DMS53 treated with DMSO at 0.1 percent for 48 hours (cell line): ENCODE measurements around the gene CCDC195.

Experiments used
- DNase-seq: peaks from one replicate; lab custom pipeline; 2025; ENCODE audit not compliant: unreplicated experiment; lab: John Stamatoyannopoulos, UW

CCDC195 gene, protein sequence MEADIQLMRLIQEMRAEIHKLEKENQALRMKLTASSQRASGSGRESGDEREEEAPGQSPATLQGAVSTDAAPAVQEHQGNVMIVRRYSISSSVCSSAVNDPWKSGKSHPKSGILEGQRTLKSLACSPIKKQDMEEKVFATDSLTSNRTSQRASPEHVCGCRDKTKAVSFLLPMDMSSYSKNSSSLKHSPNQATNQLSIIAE

DNA sequence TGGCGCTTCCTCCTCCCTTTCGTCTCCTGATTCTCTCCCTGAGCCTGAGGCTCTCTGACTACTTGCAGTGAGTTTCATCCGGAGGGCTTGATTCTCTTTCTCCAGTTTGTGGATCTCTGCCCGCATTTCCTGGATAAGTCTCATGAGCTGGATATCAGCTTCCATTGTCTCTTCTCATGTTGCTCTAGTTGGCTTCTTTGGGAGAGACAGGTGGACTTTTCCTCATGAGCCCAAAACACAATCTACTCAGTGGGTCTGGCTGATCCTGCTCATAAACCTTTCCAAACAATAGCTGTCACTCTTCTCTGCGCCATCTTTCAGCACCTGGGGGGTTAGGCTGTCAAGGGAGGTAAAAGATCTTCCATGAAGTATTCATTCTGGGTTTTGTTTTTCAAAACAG lies at the start of gene CCDC195:
Gene CCDC195 (minus strand): TSS at position 165 of the 400 bp plus-strand sequence. CDS start 0 bp downstream, at position 165.
- DNase-seq, result no peak

DNA sequence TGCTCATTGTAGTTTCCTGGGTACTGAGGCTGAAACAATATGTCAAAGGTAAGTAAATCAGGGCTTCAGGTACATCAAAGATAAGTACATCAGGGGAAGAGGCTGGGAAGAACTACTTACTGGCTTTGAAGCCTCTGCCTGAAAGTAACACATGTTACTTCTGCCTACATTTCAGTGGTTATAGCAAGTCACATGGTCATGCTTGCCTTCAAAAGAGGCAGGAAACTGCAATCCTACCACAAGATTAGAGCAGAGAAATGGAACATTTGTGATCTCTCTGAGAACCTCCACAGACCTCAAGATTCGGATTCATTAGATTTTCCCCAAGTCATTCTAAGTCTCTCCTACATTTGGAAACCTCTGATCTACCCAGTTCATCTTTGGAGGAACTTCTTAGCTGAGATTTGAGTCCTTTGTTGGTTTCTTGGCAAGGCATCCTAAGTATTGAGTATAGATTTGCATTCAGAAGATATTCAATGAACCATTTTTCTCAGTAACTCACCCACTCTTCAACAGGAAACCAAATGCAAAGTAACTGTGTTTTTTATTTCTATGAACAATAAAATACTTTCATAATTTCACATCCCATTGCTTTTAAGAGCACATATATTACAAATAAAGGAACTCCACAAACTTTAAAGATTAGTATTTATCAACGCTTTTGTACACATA lies 48.5 kb upstream of the CCDC195 start:
- DNase-seq, result no peak

DNA sequence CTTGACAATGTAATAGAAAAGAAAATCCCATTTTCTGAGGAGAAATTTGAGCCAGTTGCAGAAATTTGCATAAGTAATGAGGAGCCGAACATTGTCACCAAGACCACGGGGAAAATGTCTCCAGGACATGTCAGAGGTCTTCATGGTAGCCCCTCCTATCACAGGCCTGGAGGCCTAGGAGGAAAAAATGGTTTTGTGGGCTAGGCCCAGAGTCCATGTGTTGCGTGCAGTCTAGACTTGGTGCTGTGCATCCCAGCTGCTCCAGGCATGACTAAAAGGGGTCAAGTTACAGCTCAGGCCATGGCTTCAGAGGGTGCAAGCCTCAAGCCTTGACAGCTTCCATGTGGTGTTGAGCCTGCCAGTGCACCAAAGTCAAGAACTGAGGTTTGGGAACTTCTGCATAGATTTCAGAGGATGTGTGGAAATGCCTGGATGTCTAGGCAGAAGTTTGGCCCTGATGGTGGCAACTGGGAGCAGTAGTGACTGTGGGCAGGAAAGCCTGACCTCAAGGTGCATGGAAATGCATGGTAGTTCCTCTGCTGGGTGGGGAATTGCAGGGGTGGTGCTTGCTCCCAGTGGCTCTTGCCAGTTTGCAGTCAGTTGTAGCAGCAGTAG lies 41.9 kb upstream of the CCDC195 start:
- DNase-seq, result no peak

DNA sequence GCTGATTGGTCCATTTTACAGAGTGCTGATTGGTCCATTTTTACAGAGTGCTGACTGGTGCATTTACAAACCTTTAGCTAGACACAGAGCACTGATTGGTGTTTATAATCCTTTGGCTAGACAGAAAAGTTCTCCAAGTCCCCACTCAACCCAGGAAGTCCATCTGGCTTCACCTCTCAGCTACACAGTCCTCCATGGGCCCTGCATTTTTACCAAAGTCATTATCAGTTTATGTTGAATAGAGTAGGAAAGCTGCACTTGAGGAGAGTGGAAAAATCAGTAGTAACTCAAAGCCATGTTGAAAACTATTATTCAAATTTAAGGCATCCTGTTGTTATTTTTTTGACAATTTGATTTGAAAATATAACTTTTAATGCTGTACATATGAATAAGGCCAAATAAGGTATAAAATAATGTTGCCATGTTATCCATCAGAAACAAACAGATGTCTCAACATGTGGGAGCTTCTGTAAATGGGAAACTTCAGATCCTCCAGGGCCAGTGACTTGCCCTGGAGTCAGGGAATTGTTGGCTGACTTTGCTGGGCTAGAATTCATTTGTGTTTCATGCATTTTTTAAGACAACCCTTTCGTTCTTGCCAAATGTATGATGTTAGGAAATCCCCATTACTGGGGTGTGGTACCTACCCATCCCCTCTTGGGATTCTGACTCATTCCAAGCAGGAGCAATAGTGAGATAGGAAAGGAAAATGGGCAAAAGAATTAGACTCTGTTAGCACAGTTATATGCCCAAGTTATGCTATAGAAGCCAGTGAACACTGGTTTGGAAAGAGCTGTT lies 37.8 kb upstream of the CCDC195 start:
- DNase-seq, result no peak

DNA sequence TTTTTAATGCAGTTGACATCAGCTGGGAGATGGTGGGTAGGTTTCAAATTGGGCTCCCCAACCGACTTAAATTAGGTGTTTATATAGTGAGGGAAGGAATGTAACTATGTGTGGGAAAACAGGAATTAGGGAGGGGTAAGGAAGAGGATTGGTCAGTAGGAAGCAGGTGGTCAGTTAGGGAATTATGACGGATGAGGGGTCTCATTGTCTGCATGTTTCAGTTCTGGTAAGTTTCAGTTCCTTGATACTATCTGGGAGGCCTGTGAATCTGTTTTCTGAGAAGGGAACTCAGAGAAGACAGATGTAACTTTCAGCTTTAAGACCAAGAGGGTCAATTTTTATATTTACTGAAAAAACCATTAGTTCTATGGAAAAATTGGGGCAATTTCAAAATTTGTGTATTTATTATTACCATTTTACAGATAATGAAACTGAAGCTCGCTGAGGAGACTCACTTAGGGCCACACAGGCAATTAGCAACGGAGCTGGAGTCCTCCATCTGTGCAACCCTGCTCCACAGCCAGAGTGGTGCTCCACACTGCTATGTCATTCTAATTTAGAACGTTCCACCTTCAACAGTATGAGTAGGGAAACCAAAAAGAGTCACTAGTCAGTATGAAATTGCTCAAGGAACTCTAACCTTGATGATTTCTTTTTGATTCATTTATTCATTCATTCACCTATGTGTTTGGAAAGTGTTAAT lies 36.0 kb upstream of the CCDC195 start:
- no peak for DNase-seq

DNA sequence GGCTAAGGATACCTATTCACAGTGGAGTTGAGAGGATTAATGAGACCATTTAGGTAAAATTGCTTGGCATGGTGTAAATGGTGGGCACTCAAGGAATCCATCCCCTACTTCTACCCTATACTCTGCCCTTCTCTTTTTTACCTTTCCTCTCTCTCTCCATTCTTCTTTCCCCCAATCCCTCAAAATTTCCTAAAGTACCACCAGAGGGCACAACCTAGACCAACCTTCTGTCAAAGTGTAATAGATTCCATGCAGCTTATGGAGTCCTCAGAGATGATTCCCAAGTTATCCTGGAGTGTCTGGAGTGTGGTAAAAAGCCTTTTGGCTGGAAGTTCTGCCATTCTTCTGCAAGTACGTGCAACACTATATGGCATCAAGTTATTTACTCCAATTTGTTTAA lies 33.0 kb upstream of the CCDC195 start:
- DNase-seq, result no peak

DNA sequence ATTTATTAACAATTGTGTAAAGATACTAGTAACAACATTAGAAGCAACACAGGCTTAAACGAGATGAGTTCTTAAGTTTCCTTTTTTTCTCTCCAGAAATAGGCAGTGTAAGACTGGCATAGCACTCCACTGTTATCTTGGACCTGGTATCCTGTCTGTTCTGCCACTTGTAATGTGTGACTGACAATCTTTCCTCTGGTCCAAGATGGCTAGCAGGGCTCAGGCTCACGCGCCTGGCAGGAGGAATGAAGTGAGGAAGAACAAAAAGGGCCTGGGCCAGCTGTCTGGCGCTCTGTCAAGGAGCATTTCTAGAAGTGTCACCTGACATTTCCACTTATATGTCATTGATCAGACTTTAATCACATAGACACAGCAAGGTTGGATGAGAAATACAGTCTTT lies 31.6 kb upstream of the CCDC195 start:
- no peak for DNase-seq

DNA sequence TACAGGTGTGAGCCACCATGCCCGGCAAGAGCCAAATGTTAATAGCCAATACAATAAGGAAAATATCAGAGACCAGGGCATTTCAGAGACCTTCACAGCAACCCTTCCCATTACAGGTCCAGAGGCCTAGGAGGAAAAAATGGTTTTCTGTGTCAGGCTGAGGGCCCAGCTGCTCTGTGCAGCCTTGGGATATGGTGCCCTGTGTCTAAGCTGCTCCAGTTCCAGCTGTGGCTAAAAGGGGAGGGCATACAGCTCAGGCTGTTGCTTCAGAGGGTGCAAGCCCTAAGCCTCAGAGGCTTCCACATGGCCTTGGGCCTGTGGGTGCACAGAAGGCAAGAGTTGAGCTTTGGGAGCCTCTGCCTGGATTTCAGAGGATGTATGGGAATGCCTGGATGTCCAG lies 20.1 kb upstream of the CCDC195 start:
- DNase-seq, result no peak

DNA sequence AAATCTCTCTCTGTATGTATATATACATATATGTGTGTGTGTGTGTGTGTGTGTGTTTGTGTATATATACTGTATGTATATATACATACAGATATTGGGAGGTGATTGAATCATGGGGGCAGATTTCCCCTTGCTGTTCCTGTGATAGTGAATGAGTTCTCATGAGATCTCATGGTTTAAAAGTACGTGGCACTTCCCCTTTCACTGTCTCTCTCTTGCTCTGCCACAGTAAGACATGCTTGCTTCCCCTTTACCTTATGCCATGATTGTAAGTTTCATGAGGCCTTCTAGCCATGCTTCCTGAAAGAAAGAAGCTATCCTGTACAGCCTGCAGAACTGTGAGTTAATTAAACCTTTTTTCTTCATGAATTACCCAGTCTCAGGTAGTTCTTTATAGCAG lies 18.8 kb upstream of the CCDC195 start:
- no peak for DNase-seq

DNA sequence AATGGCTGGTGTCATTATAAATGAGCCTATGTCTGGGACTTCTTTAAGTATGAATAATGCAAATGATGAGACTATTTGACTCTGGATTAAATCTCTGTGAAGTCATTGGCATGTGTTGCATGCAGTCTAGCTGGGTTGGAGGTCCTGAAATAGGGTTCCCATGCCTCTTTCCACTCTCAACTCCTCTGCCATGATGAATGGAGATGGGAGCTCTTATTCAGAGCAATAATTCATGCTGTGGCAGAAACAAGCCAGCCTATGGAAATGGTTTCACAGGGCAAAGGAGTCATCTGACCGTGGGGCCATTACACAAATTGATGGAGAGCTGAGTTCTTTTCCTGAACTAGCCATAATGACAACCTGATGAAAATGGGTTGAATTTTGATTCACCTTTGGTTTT lies 15.5 kb upstream of the CCDC195 start:
- no peak for DNase-seq

DNA sequence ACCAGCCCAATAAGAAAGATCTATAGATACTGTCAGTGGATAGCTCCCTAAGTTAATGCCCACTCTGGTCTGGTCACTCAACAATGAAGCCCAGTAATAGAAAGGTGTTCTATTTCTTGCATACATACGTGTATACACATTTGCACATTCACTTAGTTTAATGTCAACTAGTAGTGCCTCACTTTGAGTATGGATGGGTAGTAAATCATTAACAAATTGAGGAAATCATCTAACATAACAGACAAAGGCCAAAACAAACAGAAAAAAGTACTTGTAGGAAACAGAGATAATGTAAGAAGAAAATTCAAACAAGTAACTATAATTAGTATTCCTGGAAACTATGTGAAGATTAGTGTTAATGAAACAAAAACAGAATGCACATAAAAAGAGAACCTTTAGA lies 13.3 kb upstream of the CCDC195 start:
- DNase-seq, result peak; percentile 50

DNA sequence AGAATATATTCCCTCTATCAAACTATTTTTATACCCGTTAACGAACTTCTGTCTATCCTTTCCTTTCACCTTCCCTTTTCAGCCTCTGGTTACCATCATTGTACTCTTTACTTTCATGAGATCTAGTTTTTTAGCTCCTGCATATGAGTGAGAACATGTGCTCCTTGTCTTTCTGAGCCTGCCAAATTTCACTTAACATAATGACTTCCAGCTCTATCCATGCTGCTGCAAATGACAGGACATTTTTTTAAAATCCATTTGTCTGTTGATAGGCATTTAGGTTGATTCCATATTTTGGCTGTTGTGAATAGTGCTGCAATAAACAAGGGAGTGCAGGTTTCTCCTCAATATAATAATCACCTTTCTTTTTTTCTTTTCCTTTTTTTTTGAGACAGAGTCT lies 8.2 kb upstream of the CCDC195 start:
- DNase-seq, result no peak

DNA sequence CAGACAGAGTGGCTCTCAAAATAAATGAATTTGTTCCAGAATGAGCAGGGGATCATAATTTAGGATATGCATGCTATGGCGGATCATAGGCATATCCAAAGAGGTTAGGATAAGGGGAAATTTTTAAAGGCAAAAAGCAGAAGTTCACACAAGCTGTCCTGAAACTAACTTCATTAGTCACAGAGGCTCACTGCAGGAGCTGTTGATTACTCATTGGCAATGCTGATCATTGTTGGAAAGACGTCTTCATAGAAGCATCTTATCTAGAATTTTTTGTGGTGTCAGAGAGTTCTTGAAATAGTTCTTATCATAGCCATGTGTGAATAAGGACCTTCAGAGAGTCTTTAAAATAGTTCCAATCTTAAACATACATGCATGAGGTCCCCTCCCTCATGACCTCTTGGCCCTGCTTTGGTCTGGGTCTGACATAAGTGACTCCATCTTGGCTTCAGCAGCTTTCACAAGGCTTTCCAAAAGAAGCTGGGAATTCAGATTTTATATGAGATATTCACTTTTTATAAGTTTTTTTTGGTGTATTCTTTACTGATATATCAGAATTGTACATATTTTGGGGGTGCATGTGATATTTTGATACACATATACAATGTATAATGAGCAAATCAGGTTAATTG lies 7.5 kb upstream of the CCDC195 start:
- no peak for DNase-seq

DNA sequence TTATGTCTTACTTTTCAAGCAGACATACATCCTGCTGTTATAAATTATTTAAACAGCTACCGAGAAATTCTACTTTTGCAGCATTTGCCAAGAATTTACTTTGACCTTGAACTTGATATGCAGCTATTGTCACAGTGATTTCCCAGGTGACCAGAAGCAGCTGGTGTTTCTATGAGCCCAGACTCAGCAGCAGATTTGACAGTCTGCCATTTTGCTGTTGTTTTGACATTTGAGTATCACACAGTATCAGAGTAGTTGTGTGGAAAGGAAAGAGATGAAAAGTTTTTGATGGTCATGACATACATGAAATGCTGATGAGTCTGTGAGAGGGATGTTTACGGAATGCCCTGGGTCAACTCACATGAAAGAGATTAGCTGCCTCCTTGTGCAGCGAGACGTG lies 6.6 kb upstream of the CCDC195 start:
- no peak for DNase-seq

DNA sequence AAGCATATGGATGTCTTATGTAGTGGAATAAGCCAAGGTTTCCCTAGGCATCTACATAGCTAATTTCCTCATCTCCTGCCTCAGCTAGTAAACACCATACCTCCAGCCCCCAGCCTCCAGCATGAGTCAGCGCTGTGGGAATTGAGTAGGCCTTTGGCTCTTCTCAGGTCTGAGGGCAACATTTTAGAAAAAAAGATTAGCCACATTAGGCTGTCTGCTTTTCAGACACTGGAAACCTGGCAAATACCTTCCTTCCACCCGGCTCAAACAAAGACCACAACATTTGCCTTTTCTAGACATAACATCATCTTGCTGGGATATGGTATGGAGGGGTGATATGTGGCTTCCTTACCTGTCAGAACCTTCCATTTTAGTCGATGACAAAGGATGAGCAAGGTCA lies 6.1 kb upstream of the CCDC195 start:
- DNase-seq, result no peak

DNA sequence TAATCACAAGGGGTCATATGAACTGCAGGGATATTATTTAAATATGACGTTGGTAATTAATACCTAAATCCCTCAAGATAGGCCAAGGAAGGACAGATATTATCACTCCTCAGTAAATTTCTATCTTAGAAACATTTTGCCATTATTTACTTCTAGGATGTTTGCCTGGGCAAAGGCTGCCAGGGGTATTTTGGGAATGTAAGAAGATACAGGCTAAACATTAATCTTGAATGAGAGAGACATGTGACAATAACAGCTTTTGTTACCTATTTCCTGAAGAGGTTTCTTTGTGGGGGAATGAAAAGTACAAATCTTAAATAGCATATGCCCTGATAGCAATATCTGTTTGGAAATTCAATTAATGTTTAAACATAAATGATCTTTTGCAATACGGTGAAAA lies 756 bp upstream of the CCDC195 start:
- DNase-seq, result no peak

DNA sequence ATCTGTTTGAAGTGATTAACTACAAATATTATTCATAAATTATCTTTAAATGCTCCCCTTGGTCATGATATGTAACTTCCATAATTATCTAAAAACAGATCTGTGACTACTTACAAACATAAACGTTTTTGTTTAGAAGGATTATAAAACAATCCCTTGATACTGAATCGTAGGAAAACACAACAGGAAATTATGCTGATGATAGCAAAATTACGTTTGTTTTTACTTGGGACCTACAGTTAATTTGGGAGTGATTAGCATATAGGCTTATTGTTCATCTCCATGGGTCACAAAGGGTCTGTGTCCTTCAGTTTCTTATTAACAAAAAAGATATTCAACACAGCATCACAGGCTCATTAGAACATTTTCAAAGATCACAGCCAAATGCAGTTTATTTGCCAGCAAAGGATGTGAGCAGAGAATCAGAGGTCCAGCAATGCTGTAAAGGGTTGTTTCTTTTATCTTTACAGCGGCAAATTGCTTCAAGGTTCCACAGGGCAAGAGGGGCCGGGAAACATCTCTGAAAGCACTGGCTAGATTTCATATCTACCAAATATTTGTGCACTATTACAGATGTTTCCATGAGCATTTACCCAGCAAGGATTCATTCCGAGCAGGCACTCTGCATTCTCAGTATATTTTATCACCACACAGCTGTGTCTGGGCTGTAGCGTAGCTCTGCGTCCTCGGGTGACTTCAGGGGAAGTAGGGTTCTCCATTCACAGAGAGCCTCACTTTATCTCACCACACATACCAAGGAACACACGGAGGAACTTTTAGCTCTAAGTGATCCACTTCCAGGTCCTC lies 4.1 kb downstream of the CCDC195 start:
- DNase-seq, result no peak

DNA sequence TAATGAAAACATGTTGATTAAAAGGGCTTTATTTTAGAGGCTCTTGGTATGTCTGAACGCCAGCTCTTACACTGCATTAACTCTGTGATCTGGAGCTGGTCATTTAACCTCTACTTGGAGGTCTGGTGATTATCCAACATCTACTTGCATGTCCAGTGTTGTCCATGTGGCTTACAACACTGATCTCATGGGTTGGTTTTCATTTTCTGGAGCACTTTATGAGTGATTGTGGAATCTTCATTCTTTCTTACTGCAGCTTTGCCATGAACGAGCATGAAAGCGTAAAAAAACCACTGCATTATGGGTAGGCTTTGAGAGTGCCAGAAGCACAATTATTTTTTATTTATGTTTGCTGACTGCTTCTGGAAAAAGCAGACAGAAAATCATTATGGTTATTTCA lies 4.8 kb downstream of the CCDC195 start:
- no peak for DNase-seq

DNA sequence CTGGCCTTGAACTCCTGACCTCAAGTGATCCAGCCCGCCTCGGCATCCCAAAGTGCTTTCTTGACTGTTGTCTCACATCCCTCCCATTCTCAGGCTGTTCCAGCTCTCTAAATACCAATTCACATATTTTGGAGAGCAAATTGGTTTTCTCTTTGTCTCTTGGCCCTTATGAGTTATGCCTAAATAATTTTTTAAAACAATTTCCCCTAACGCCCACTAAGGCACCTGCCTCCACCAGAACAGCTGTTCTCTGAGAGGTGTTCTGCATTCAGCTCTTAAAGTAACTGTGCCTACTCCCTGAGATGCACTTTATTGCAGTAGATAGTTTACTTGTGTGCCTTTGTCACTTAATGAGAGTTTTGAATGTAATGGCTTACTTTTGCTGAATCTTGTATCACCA lies 6.9 kb downstream of the CCDC195 start:
- DNase-seq, result no peak

DNA sequence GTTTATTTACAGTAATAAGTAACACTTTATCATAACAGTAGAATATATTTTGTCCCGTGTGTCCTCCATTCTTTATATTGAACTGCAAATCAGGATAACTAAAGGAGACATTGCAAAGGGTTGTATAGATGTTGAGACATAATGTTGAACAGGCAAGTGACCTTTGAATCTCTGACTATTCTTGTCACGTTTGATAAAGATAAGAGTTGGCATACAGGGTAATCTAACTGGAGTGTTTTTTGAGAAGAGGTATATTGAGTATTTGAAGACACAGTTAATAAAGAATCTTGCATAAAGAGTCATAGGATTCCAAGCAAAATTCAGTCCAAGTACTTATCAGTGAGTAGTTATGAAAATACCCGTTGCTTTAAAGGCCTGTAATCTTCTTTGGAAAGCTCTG lies 21.7 kb downstream of the CCDC195 start:
- DNase-seq, result no peak
